ENCODE data around the gene RIMBP2.

The RIMBP2 gene

DNA sequence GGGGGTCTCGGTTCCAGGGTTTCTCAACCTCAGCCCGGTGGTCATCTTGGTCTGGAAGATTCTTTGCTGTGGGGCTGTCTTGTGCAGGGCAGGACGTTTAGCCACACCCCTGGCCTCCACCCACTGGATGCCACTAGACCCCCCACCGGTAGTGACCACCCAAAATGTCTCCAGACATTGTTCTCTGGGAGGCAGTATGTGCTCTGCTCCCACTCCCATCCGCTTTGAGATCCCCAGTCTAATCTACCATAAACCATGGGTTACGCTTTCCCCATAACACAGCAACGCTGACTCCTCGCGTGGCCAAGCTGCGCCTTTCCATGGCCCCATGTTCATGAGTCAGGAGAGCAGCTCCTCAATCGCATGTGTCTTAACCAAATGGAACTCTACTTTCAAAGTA lies 155.8 kb downstream of the RIMBP2 start:
- no peak for FAIRE-seq

DNA sequence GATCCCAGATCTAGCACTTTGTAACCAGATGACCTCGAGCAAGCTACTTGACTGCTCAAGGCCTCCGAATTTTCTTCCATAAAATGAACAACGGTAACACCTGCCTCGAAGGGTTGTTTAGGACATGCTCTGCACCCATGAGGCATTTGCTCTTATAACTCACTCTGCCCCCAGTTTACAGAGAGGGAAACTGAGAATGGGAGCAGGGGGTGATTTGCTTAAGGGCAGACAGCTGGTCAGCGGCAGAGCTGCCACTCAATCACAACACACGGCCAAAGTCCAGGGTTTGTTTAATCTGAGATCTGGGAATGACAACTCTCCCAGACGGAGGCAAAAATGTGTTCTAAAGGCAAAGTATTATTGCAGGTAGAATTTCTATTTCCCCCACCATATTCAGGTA lies 156.3 kb downstream of the RIMBP2 start:
- FAIRE-seq = no peak

DNA sequence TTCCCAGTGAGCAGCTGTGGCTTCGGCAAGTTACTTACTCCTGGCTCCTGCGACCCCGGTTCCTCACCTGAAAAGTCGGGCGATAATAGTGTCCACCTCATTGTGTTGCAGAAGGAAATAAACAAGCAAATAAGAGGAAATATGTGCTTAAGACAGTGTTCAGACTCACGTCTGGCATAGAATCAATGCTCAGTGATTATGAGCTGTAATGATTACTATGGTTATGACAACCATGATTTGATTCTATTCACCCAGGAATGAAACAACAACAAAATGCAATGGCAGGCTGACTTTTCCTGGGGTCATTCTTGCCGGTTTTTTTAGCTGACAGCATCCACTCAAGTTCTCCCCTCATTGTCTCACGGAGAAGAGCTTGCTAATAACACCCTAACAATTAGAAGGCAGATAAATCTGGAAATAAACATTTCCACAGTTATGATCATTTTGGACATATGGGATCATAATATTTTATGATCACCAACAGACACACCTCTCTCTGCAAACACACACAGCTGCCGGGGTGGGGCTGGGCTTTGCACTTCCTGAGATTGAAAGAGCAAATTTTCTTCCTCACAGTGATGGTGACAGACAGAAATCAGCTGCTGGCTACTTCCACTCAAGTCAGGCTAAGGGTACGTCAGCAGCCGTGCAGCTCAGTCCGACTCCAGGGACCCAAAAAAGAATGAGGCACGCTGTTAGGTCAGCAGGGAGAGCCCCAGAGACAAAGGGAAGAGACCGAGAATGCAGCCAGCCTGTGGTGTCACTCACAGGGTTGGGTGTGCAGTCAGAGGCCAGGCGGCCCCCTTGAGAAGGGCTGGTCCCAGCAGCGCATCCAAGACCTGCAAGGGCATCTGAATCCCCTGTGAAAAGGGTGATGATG lies 158.0 kb downstream of the RIMBP2 start:
- FAIRE-seq = no peak

DNA sequence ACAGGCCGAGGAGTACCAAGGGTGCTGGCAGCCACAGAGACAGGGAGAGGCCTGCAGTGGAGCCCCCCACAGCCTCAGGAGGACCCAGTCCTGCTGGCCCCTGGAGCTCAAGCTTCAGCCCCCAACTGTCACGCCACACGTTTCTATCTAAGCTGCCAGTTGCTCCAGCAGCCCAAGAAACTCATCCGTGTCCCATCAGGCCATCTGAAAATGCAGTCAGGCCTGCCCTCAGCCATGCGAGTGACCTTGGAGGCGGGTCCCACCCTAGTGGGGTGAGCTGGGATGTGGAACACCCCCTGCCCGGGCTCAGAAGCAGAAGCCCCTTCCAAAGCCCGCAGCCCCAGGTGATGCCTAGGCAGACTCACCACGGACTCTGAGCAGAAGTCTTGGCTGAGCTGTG lies 158.9 kb downstream of the RIMBP2 start:
- no peak for FAIRE-seq

DNA sequence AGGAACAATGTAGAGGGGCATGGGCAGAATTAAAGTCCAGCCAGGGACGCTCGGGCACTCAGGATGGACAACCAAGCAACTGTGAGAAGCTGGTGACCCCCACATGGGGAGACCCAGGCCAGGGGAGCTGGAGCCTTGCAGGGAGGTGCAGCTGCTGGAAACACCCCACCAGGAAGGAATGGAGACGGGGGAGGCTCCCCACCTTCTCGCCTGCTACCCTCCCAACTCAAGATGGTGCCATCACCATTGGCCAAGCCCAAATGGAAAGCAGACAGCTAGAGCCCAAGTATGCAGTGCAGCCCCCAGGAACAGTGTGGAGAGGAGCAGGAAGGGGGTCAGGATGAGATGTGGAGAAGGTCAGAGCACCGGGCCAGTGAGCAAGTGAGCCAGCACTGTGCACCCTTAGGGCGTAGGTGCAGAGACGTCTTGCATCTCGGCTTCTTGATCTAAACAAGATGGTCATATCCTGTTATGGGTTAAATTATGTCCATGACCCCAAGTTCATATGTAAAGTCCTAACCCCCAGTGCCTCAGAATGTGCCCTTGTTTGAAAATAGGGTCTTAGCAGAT lies 159.5 kb downstream of the RIMBP2 start:
- FAIRE-seq = no peak

DNA sequence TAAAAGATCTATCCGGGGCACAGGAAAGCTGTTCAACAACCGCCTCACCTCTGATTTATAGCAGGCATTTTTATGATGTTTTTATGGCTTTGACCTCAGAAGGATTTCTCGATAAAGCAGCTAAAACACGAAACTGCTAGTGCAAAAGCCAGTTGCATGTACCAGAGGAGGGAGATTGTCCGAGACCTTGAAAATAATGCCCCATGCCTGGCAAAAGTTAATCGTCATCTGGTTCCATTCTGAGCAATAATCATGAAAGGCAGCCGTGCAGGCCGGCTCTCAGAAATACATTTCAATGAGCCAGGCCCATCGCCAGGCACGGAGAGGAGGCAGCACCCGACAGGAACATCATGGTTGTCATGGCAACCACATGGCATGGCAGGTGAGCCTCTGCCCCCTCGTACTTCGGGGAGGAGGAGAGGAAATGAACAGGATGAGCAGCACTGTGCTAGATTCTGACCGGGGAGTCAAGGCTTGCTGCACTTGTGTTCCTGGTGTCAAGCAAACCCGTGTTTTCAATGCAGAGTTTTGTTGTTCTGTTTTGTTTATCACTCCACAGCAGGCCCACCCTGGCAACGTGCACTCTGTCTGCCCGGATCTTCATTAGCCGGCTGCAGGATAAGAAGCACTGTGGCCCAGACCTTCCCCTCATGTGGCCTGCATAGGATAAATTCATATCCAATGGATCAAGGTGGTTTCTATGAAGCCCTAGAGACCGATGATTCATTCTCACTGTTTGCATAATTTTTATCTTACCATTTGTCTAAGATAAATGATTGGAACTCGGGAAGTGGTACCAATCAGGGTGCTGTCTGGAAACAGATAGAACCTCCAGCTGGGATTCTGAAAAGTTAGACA lies 160.2 kb downstream of the RIMBP2 start:
- no peak for FAIRE-seq

DNA sequence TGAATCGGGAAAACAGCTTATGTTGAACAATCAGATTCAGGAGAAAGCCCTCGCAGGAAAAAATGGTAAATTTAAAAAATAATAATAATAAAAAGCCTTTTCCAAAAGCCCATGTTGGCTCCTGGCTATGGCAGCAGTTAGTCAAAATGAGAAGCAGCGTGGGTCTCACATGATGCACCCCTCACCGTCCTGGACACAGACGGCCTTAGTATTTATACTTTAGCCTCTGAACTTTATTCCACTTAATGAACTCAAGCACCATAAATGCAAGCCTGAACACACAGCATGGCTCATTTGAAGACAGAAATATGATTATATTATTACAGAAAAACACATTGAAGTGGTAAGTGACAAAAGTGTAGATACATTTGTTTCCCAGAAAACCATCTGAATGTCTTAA lies 160.9 kb downstream of the RIMBP2 start:
- FAIRE-seq = no peak

DNA sequence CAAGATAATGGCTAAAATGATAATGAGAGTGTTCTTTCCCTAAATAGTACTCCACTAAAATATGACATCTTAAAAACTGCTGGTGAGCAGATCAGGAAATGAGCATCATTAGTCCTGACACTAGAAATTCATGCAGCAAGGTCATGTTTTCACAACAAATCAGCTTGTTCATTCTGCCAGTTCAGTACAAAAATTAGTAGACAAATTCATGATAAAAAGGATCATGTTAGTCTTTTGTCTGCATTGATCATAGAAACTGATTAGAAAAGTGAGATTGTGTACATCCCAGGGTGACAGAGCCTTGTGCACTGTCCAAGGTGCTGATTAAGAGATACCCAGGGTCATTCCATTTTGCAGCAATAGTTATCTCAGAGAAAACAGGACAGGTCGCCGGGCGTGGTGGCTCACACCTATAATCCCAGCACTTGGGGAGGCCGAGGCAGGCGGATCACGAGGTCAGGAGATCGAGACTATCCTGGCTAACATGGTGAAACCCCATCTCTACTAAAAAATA lies 163.6 kb downstream of the RIMBP2 start:
- no peak for FAIRE-seq

DNA sequence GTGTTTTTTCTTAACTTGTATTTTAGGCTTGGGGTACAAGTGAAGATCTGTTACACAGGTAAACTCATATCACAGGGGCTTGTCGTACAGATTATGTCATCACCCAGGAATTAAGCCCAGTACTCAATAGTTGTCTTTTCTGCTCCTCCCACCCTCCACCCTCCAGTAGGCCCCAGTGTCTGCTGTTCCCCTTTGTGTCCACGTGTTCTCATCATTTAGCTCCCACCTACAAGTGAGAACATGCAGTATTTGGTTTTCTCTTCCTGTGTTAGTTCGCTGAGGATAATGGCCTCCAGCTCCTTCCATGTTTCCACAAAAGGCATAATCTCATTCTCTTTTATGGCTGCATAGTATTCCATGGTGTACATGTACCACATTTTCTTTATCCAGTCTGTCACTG lies 166.7 kb downstream of the RIMBP2 start:
- no peak for FAIRE-seq

DNA sequence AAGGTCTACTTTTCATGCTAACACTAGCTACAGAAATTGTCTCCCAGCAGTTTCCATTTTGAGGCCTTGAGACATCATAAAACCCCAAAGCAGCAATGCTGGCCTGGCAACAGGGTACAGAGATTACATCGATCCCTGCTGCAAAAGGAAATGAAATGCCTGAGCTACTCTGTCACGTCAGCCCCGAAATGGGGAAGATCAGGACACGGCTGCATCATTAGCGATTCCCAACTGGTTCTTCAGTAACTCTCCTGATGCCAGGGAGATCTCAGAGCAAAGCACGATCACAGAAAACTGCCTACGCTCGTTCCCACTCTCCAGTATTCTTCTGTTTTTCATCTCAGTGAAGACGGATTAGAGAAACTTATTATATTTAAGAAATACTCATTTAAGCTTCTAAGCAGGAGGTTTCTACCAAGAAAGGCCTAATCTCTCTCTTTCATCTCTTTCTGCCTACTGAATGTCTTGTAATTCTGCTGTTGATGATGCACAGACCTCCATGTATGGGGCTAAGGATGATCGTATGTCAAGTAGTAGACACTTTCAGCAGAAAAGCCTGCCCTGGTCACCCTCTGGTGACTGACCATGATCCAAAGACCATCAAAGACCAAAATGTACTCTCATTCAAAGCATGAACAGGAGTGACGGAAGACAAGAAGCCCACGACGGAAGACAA lies 168.5 kb downstream of the RIMBP2 start:
- no peak for FAIRE-seq

DNA sequence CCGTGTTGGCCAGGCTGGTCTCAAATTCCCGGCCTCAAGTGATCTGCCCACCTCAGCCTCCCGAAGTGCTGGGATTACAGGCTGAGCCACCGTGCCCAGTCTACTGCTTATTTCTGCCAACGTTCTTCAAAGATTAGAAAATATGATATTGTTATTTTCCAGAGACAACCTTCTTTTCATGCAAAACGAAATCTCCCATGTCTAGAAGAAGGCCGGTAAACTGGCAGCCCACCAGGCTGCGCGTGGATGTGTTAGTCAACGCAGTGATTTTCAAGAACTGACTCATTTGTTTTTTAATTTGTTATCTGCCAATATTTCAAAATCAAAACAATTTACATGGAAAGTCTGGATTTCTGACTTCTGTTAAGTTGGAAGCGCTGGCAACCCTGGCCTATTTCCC lies 169.6 kb downstream of the RIMBP2 start:
- FAIRE-seq = no peak

DNA sequence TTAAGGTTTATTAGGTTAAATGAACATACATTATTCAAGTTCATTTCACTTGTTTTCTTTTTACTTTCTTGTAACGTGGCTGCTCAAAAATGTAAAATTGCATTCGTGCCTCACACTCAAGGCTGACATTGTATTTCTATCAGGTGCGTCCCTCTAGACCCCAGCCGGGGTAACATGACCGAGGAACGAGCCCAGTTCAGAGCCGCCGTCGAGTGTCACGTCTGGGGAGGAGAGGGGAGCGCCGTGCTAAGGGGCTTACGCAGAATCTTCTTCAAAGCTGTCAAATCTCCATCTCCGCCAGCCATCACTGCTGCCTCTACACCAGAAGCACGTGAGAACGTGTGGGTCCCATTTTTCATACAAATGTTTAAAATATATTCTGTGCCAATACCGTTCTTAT lies 170.6 kb downstream of the RIMBP2 start:
- no peak for FAIRE-seq

DNA sequence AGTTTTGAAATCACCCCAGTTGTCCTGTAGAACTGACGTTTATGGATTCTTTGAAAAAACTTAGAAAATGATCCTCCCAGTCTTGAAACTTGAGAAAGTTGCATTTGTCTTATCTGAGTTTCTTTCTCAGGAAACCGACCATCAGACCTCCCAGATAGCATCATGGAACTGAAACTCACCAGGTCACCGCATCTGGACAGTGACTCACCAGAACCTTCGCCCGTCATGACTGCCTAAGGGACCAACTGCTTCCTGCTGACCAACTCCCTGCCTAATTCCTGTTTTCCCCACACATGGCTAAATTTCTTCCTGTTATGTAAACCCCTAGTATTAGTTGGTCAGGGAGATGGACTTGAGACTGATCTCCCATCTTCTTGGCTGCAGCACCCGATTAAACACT lies 175.7 kb downstream of the RIMBP2 start:
- FAIRE-seq = no peak

DNA sequence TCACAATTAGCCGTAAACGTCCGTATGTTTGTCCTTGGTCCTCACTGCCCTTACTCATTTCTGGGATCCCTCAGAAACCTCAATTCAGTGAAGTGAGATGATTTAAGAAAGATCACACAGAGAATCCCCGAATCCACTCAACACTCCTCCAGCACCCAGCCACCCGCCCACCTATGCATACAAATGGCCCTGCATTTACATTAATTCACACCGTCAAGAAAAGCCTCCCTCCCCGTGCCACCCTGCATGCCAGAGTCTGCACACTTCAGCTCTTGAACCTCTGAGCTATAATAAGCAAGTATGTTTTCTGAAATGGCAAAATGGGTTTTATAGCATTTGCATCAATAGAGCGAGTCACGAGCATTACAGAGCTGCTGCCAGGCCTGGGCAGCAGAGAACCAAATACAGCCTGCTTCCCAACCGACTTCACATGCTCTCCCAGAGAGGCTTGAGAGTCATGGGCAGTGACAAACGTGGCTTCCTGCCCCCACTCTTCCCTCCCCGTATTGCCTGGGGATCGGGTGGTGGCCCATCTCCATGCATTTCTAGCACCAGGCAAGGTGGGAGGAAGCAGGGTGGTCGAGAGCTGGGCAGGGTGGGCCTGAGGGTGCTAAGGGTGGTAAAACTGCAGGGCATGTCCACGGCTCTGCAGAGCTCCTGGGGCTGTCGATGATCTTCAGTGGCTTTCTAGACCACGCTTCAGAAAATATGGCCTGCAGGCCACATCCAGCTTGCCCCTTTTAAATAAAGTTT lies 177.6 kb downstream of the RIMBP2 start:
- no peak for FAIRE-seq

DNA sequence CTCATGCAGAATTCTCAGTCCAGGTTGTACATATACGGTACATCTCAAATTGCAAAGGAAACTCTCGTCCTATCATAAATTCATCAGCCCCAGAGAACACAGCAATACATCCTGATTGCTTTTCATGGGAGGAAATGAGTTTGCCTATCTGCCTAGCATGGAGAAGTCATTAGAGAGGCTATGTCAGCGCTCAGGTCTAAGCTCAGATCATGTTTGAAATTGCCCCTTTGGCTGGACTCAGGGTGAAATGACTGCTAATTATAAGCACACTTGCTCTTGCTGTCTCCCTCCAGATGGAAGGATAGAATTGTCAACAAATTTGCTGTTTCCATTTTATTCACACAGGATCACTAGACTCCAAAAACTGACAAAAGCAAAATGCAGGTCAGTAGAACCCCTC lies 178.4 kb downstream of the RIMBP2 start:
- no peak for FAIRE-seq

DNA sequence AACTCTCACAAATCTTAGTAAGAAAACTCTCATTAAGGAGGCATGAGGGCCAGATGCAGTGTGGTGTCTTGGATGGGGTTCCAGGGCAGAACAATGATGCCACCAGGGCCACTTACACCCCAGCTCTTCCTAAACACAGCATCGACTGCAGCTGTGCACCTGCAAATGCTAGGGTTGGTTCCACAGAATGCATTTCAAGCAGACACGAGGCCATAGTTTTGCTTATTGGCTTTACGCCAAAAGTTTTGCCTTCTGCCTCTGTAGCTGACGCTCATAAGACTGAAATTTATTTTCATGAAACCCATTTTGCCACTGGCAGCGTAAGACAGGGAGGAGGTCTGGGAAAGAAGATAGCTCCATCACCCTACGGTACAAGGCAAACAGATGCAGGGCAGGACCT lies 179.0 kb downstream of the RIMBP2 start:
- no peak for FAIRE-seq

DNA sequence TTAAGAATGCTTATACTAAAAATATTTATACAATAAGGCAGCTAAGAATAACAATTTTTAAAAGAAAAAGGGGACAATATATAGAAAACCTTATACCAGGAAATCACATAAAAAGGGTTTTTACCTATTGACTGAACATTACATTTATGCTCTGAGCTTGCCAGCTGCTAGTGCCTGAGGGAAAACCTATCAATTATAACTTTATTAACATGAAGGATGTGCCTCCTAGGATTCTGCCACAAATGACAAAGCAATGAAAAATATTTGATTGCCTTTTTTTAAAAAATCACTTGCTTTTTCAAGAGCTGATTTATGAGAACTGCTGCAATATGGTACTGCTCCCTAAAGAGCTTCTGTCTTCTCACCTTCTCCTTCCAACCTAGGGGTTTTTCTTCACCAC lies 185.7 kb downstream of the RIMBP2 start:
- FAIRE-seq = no peak

DNA sequence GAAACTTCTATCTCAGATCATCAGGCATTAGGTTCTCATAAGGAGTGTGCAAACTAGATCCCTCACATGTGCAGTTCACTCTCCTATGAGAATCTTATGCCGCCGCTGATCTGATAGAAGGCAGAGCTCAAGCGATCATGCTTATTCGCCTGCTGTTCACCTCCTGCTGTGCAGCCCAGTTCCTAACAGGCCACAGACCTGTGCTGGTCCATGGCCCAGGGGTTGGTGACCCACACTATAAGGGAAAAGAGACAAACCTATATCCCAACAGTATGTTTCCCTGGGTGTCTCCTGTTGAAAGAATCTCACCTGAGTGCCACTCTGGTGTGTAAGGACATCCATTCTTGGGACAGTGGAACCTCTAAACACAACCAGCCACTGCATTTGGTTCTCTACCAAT lies 186.3 kb downstream of the RIMBP2 start:
- no peak for FAIRE-seq

DNA sequence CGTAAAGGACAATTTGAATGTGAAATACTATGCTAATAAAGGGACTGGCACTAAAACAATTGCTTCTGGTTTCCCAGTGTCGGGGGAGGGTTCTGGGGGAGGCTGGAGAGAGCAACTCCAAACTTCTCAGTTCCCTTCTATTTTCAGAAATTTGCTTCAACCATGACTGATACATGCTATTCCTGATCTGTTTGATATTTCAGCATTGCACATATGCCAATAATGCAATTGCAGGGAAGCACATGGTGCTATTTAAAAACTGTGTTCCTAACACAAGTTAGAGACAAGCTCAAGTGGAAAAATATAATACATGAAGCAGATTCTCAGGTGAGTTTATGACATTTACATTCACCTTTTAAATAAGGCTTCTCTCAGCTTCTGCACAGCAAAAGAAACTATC lies 188.9 kb downstream of the RIMBP2 start:
- FAIRE-seq = no peak

DNA sequence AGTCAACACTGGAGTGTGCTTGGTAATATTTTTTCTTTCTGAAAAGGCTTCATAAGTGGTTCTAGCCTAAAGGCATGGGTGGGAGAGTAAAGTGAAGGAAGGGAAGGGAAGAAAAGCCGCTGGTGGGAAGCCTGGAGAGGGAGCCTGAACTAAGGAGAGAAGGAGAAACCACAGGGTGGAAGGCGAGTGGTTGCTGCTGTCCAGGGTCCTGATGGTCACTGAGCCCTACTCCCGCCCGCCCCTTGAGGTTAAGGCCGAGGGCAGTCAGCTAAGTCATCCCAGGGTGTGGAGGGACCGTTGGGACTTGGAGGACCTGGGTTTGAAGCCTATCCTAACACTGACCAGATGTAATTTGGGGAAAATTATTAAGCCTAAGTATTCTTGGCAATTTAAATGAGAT lies 189.3 kb downstream of the RIMBP2 start:
- no peak for FAIRE-seq

DNA sequence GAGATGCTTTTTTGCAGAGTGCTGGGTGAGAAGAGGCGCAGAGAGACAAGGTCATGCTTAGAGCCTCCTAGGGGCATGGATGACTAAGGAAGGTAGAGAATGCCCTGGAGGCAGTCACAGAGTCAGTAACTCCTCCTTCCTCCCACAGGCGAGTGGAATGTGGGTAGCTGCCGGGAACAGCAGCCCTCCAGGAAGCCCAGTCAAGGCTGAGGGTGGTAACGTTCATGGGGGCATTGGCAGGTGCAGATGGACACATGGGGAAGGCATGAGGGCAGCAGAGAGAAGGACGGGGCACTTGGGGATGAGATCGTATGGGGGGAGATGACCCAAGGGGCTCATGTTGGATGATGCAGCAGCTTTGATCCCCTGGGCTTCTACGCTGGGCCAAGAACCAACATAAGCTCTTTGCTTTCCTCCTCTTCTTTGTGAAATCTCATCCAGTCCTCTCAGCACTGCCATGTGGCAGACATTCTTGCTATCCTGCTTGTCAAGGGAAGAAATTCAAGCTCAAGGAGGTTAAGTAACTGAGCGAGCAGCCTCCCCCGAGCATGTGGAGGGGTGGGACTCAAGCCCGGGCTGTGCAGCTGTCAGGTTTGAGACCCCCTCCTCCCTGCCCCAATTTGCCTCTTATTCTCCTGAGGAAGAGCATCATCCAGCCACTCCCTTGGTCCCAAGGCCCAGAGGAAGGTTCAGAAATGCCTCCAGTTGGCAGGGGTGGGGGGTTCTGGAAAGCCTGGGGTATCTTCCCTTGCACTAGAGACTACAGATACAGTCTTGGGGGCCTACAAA lies 190.5 kb downstream of the RIMBP2 start:
- FAIRE-seq = no peak
